Trophoblast cell (in vitro differentiated cells and primary cell): ENCODE data around the gene EXOC4.

ENCODE experiments used
- DNase-seq, 2 donors: peaks; one replicate each; pipeline ENCODE4 v3.0.0-alpha.2; 2016
- H2AFZ ChIP-seq: 2 replicates; pipeline ENCODE4 v1.6.1; 2013; ENCODE audit warnings: low read length, moderate library complexity, mild to moderate bottlenecking; ENCODE audit not compliant: insufficient read depth, poor library complexity
- H2AK5ac ChIP-seq: 2 replicates; pipeline ENCODE4 v1.6.1; 2013; ENCODE audit warnings: mild to moderate bottlenecking, low read length
- H2BK120ac ChIP-seq: 2 replicates; pipeline ENCODE4 v1.6.1; 2013; ENCODE audit warnings: low read length, mild to moderate bottlenecking, moderate library complexity; ENCODE audit not compliant: insufficient read depth, poor library complexity
- H2BK12ac ChIP-seq: 2 replicates; pipeline ENCODE4 v1.6.1; 2013; ENCODE audit warnings: mild to moderate bottlenecking, low read length, moderate library complexity
- H2BK5ac ChIP-seq: 2 replicates; pipeline ENCODE4 v1.6.1; 2013; ENCODE audit warnings: low read length, low read depth, moderate library complexity, mild to moderate bottlenecking; ENCODE audit not compliant: poor library complexity
- H3K14ac ChIP-seq: 2 replicates; pipeline ENCODE4 v1.6.1; 2013; ENCODE audit warnings: mild to moderate bottlenecking, low read length
- H3K18ac ChIP-seq: 2 replicates; pipeline ENCODE4 v1.6.1; 2013; ENCODE audit warnings: mild to moderate bottlenecking, low read length
- H3K23ac ChIP-seq: 2 replicates; pipeline ENCODE4 v1.6.1; 2013; ENCODE audit warnings: low read length
- H3K27ac ChIP-seq: 2 replicates; pipeline ENCODE4 v1.5.1; 2013; ENCODE audit warnings: low read depth, mild to moderate bottlenecking, inconsistent platforms, low read length, moderate library complexity
- H3K27me3 ChIP-seq: 2 replicates; pipeline ENCODE4 v1.6.1; 2013; ENCODE audit warnings: inconsistent platforms, mild to moderate bottlenecking, low read length, moderate library complexity; ENCODE audit not compliant: insufficient read depth
- H3K36me3 ChIP-seq, 2 experiments: 1 replicate in 1 of 2; 2 replicates in 1 of 2; pipeline ENCODE4 v1.6.1; 2013; ENCODE audit warnings: low read length in 2 of 2, mild to moderate bottlenecking in 2 of 2, moderate library complexity in 1 of 2; ENCODE audit not compliant: insufficient read depth in 2 of 2, control insufficient read depth in 1 of 2
- H3K4ac ChIP-seq: 2 replicates; pipeline ENCODE4 v1.6.1; 2013; ENCODE audit warnings: low read depth, mild to moderate bottlenecking, low read length, moderate library complexity
- H3K4me1 ChIP-seq, 2 experiments: 1 replicate in 1 of 2; 2 replicates in 1 of 2; pipeline ENCODE4 v1.6.1; 2013; ENCODE audit warnings: low read length in 2 of 2, mild to moderate bottlenecking in 2 of 2, moderate library complexity in 1 of 2; ENCODE audit not compliant: insufficient read depth in 2 of 2, control insufficient read depth in 1 of 2
- H3K4me2 ChIP-seq: 2 replicates; pipeline ENCODE4 v1.6.1; 2013; ENCODE audit warnings: inconsistent platforms, mild to moderate bottlenecking, low read length, moderate library complexity
- H3K4me3 ChIP-seq: 2 replicates; pipeline ENCODE4 v1.5.1; 2013; ENCODE audit warnings: mild to moderate bottlenecking, low read depth, low read length, inconsistent platforms
- H3K79me1 ChIP-seq: one replicate; pipeline ENCODE4 v1.6.1; 2013; ENCODE audit warnings: low read length
- H3K79me2 ChIP-seq: 2 replicates; pipeline ENCODE4 v1.6.1; 2013; ENCODE audit warnings: low read length, mild to moderate bottlenecking; ENCODE audit not compliant: control insufficient read depth, insufficient read depth, poor library complexity
- H3K9ac ChIP-seq: 2 replicates; pipeline ENCODE4 v1.6.1; 2013; ENCODE audit warnings: mild to moderate bottlenecking, low read length
- H3K9me3 ChIP-seq: 2 replicates; pipeline ENCODE4 v1.6.1; 2013; ENCODE audit warnings: low read depth, mild to moderate bottlenecking, control low read depth, inconsistent platforms, low read length; ENCODE audit not compliant: insufficient read depth
- H4K12ac ChIP-seq: 2 replicates; pipeline ENCODE4 v1.6.1; 2013; ENCODE audit warnings: low read depth, mild to moderate bottlenecking, low read length, moderate library complexity
- H4K8ac ChIP-seq: 2 replicates; pipeline ENCODE4 v1.6.1; 2013; ENCODE audit warnings: low read depth, mild to moderate bottlenecking, low read length, moderate library complexity
- H4K91ac ChIP-seq: one replicate; pipeline ENCODE4 v1.6.1; 2013; ENCODE audit warnings: low read depth, mild to moderate bottlenecking, low read length, moderate library complexity
- WGBS: extraction: QIAGEN DNeasy Blood & Tissue Kit; methylation state at CpG from one replicate; pipeline ENCODE4 v1.1.7; 2013; ENCODE audit warnings: missing lambda C conversion rate; ENCODE audit not compliant: insufficient read length, insufficient coverage; ENCODE audit errors: extremely low coverage; 5-methylcytosine and 5-hydroxymethylcytosine counted together

Gene EXOC4

GRCh38 chr7:134068670-134069069, 815.8 kb downstream of the EXOC4 start:
- Histone ChIP-seq H4K12ac (no peak overlapping the region), H3K4me1 (no peaks in the 10 kb centered on the region), H2BK5ac (no peak overlapping the region), H3K4ac (no peak overlapping the region), H2BK120ac (no peak overlapping the region), H2AK5ac (no peak overlapping the region), H2BK12ac (no peak overlapping the region), H4K91ac (no peak overlapping the region), H3K14ac (no peak overlapping the region), H3K23ac (no peak overlapping the region), H3K9ac (no peak overlapping the region), H3K79me2 (no peaks in the 10 kb centered on the region), H2AFZ (no peak overlapping the region), H3K79me1 (no peaks in the 10 kb centered on the region), H3K4me2 (no peak overlapping the region), H4K8ac (no peak overlapping the region), H3K4me3 (no peak overlapping the region), H3K27ac (no peak overlapping the region), H3K36me3 (peaks cover 2 to 4% of the 10 kb centered on the region in 2 experiments), H3K9me3 (peaks cover 3% of the 10 kb centered on the region), H3K27me3 (no peaks in the 10 kb centered on the region), H3K18ac (no peak overlapping the region)
- no peak for DNase-seq
- WGBS, result no CpG with 5 or more reads among the region's 6 CpGs

DNA sequence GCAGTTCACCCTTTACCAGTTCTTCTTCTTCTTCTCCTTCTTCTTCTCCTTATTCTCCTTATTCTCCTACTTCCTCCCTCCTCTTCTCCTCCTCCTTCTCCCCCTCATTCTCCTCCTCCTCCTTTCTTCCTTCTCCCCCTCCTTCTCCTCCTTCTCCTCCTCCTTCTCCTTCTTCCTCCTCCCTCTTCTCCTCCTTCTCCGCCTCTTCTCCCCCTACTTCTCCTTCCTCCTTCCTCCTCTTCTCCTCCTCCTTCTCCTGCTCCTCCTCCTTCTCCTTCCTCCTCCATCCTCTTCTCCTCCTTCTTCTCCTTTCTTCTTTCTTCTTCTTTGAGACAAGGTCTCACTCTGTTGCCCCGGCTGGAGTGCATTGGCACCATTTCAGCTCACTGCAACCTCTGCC, 816.3 kb downstream of the EXOC4 start:
- H3K4ac ChIP-seq, result no peak overlapping the region
- H3K79me1 ChIP-seq, result no peaks in the 10 kb centered on the region
- no peak overlapping the region for H4K12ac ChIP-seq
- peaks cover under 1 to 2% of the 10 kb centered on the region in 2 experiments for H3K36me3 ChIP-seq
- no peaks in the 10 kb centered on the region for H3K4me1 ChIP-seq
- H2AK5ac ChIP-seq, result no peak overlapping the region
- H2BK12ac ChIP-seq, result no peak overlapping the region
- H2BK120ac ChIP-seq, result no peak overlapping the region
- no peak overlapping the region for H3K9ac ChIP-seq
- no peak overlapping the region for H4K8ac ChIP-seq
- H3K4me3 ChIP-seq, result no peak overlapping the region
- no peak for DNase-seq
- H3K27ac ChIP-seq, result no peak overlapping the region
- no CpG with 5 or more reads among the region's 2 CpGs for WGBS
- H2AFZ ChIP-seq, result no peak overlapping the region
- H3K4me2 ChIP-seq, result no peak overlapping the region
- H2BK5ac ChIP-seq, result no peak overlapping the region
- no peak overlapping the region for H3K14ac ChIP-seq
- peaks cover 4% of the 10 kb centered on the region for H3K9me3 ChIP-seq
- H4K91ac ChIP-seq, result no peak overlapping the region
- H3K23ac ChIP-seq, result no peak overlapping the region
- no peak overlapping the region for H3K18ac ChIP-seq
- no peaks in the 10 kb centered on the region for H3K79me2 ChIP-seq
- H3K27me3 ChIP-seq, result no peaks in the 10 kb centered on the region

GRCh38 chr7:134070673-134071072, 817.8 kb downstream of the EXOC4 start:
- no peak for DNase-seq
- Histone ChIP-seq H3K79me1 (no peaks in the 10 kb centered on the region), H2AFZ (no peak overlapping the region), H3K9me3 (peaks cover 4% of the 10 kb centered on the region), H3K36me3 (no peaks in the 10 kb centered on the region), H3K79me2 (no peaks in the 10 kb centered on the region), H3K27ac (no peak overlapping the region), H2BK12ac (no peak overlapping the region), H3K27me3 (no peaks in the 10 kb centered on the region), H2BK5ac (no peak overlapping the region), H4K12ac (no peak overlapping the region), H2BK120ac (no peak overlapping the region), H3K9ac (no peak overlapping the region), H3K23ac (no peak overlapping the region), H3K4ac (no peak overlapping the region), H3K14ac (no peak overlapping the region), H4K91ac (no peak overlapping the region), H3K4me2 (no peak overlapping the region), H2AK5ac (no peak overlapping the region), H3K4me1 (no peaks in the 10 kb centered on the region), H3K18ac (no peak overlapping the region), H4K8ac (no peak overlapping the region), H3K4me3 (no peak overlapping the region)
- WGBS, result no CpG with 5 or more reads among the region's 3 CpGs

DNA sequence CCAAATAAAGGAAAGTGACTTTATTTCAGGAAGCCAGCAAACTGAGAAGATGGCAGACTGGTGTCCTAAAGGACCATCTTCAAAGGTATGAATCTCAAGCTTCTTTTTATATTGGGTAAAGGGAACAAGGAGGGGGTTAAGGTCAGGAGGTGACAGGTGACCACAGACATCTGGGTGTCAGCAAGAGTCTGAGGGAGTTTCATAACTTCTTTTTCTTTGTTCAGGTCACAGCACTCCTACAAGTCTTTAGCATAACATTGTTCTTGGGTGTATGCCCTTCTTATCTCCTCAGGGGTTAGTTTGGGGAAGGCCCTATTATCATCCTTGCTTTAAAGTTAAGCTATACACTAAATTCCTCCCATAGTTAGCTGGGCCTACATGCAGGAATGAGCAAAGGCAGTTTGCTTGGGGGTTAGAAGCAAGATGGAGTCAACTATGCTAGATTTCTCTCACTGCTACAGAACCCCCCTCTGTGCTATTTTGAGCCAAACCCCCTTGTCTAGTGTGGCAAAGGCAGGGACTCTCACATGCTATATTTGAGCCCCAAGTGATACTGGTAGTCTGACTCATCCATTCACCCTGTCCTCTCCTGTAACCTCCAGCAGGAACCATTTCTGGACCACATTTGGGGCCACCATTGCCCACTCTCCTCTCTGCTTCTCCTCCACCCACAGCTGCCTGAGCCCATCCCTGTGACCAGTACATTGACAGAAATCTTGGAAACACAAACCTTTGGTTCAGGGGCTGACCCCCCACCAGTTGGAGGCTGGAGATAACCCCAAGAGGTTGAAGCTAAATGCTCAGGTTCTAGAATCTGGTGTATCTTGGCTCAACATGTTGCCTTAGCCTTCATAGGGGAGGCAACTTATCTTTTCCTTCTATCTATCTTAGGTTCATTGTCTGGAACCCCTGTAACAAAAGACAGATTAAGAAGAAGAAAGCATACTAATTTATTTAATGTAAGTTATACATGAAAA, 818.8 kb downstream of the EXOC4 start:
- Histone ChIP-seq H2AFZ (no peak overlapping the region), H3K4ac (no peak overlapping the region), H4K91ac (no peak overlapping the region), H3K79me2 (no peaks in the 10 kb centered on the region), H2AK5ac (no peak overlapping the region), H3K36me3 (no peaks in the 10 kb centered on the region), H2BK12ac (no peak overlapping the region), H3K4me2 (no peak overlapping the region), H3K9ac (no peak overlapping the region), H2BK120ac (no peak overlapping the region), H3K18ac (no peak overlapping the region), H3K4me3 (no peak overlapping the region), H4K8ac (no peak overlapping the region), H3K79me1 (no peaks in the 10 kb centered on the region), H3K27ac (no peak overlapping the region), H3K27me3 (no peaks in the 10 kb centered on the region), H3K9me3 (peaks cover 4% of the 10 kb centered on the region), H2BK5ac (no peak overlapping the region), H3K23ac (no peak overlapping the region), H4K12ac (no peak overlapping the region), H3K14ac (no peak overlapping the region), H3K4me1 (no peaks in the 10 kb centered on the region)
- DNase-seq, result no peak
